Choroid plexus epithelial cell (primary cell): ENCODE results near the gene OSBPL6.
"Not testable (repeated sequence)": the region's sequence is repeated elsewhere in the genome, so short reads cannot be mapped to it uniquely, and the experiment has no call there.

Source experiments
- DNase-seq: peaks from one replicate; pipeline ENCODE4 v3.0.0-alpha.2; 2010; ENCODE audit warnings: low read depth
- H3K4me3 ChIP-seq: 2 replicates; pipeline ENCODE4 v1.5.1; 2011; ENCODE audit warnings: low read depth, mild to moderate bottlenecking, control low read depth, low read length, moderate library complexity
- CTCF ChIP-seq: conservative IDR thresholded peaks from 2 replicates; pipeline ENCODE4 v1.5.1; 2011; ENCODE audit warnings: low read depth, mild to moderate bottlenecking, control low read depth, inconsistent platforms, low read length, moderate library complexity

Gene OSBPL6

DNA sequence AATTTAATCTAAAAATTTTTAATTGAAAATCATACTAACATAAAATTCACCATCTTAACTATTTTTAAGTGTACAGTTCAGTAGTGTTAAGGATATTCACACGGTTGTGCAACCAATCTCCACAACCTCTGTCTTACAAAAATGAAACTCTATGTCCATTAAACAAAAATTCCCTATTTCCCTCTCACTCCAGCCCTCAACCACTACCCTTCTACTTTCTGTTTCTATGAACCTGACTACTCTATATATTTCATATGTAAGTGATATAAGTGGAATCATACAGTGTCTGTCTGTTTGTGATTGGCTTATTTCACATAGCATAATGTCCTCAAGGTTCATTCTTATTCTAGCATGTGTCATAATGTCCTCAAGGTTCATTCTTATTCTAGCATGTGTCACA is 34.3 kb upstream of the OSBPL6 start:
- DNase-seq: no peak
- TF ChIP-seq CTCF: no peak
- H3K4me3 ChIP-seq: no peak overlapping the region

- TF ChIP-seq CTCF: no peak
These were observed 33.7 kb upstream of the OSBPL6 start for GRCh38 chr2:178160601-178161000.

GRCh38 chr2:178163395-178163794 is 30.9 kb upstream of the OSBPL6 start:
- peak; percentile 6 for DNase-seq
- TF ChIP-seq CTCF: no peak
- no peak overlapping the region for H3K4me3 ChIP-seq

More at GRCh38 chr2:178160601-178161000, 33.7 kb upstream of the OSBPL6 start:
- DNase-seq: no peak
- H3K4me3 ChIP-seq: no peak overlapping the region

DNA sequence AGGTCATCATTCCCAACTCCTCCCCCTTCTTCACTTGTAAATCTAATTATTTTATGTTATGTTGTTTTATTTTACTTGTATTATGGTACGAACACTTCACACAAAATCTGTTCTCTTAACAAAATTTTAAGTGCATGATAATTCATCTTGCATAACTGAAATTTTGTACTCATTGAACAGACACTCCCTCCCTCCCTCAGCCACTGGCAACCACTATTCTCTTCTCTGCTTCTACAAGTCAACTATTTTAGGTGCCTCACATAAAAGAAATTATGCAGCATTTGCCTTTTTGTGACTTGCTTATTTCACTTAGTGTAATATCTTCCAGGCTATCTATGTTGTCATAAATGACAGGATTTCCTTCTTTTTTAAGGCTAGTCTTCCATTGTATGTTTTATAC is 30.4 kb upstream of the OSBPL6 start:
- TF ChIP-seq CTCF: no peak
- no peak overlapping the region for H3K4me3 ChIP-seq
- no peak for DNase-seq

DNA sequence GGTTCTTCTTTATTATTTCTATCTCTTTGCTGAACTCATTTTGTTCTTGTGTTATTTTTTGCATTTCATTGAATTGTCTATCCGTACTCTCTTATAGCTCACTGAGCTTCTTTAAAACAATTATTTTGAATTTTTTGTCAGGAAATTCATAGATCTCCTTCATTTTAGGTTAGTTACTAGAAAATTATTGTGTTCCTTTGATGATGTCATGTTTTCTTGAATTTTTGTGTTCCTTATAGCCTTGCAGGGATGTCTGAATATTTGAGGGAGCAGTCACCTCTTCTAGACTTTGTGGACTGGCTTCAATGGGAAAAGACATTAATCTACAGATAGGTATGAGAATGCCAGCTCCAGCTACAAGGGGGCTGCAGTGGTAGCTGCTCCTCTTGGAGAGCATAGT is 20.7 kb upstream of the OSBPL6 start:
- H3K4me3 ChIP-seq: no peak overlapping the region
- no peak for TF ChIP-seq CTCF
- DNase-seq: no peak

DNA sequence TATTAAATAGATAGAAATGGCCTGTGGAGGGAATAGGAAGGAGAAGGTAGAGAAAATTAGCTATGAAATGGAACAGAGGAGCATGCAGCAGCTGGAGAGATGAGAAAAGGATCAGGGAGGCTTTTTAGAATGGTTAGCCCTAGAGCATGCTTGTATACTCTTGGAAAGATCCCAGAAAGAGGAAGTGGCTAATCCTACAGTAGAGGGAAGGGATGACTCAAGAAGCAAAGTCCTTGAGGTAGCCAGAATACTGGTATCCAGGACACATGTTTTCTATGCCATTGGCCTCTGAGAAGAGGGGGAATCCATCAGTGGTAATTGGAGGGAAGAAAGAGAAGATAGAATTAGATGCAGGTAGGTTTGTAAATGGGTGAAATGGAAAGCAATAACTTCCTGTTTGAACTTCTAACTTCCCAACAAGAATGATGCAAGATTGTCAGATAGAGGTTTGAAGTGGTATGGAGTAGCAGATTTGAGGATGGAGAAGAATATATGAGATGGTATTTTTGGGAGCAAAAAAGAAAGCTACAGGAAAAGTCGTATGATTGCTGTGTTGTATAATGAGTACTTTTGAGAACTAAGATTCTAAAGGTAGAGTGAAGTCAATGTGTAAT is 17.1 kb upstream of the OSBPL6 start:
- H3K4me3 ChIP-seq: no peak overlapping the region
- TF ChIP-seq CTCF: no peak
- DNase-seq: peak; percentile 21

- not testable (repeated sequence) for DNase-seq, H3K4me3 ChIP-seq
These were observed 13.7 kb upstream of the OSBPL6 start for GRCh38 chr2:178180648-178181047.
